HUDEP-2 (cell line): ENCODE measurements around the gene HCAR3.
"Not testable (repeated sequence)": the region's sequence is repeated elsewhere in the genome, so short reads cannot be mapped to it uniquely, and the experiment has no call there.

Experiments
- DNase-seq, 76 experiments: peaks; one replicate each; lab custom pipeline; 2025; ENCODE audit not compliant: unreplicated experiment in 76 of 76; lab: John Stamatoyannopoulos, UW

HCAR3 gene

GRCh38 chr12:122676015-122676414, 40.6 kb downstream of the HCAR3 start:
- DNase-seq, result not testable (repeated sequence)

DNA sequence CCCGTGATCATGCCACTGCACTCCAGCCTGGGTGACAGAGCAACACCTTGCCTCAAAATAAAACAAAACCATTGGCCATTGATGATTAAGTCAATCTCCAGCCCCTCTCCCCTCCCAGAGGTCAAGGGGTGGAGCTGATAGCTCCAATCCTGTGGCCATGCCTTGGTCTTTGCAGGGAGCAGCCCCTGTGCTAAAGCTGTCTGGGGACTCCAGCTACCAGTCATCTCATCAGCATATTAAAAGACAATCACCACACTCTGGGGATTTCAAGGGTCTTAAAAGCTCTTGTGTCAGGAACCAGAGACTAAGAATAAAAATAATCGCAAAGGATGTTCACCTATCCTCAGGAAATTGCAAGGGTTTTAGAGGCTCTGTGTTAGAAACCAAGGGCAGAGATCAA, 44.1 kb downstream of the HCAR3 start:
- DNase-seq, result no peak

- DNase-seq, result no peak
These were observed 47.1 kb downstream of the HCAR3 start for GRCh38 chr12:122669397-122670070.

- DNase-seq, result no peak
These were observed 48.3 kb downstream of the HCAR3 start for GRCh38 chr12:122668268-122668667.

- DNase-seq, result no peak
These were observed 50.9 kb downstream of the HCAR3 start for GRCh38 chr12:122665759-122666158.

DNA sequence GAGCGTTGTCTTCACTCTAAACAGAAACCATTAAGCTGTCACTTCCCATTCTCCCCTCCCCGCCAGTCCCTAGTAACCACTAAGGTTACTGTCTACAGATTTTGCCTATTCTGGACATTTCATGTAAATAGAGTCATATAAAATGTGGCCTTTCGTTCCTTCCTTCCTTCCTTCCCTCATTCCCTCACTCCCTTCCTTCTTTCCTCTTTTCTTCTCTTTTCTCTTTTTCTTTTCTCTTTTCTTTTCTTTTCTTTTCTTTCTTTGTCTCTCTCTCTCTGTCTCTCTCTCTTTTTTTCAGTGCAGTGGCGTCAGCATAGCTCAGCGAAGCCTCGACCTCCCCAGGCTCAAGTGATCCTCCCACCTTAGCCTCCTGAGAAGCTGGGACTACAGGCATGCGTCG, 51.3 kb downstream of the HCAR3 start:
- DNase-seq, result no peak
